Measurements from ENCODE around the gene JARID2.

GRCh38 chr6:15395087-15395486 lies 149.2 kb downstream of the JARID2 start:
- TF ChIP-seq EZH2 (IDR thresholded peaks at IDR 0.05; ENCODE audit: borderline replicate concordance, low read length) (no peak), CTCF (conservative IDR thresholded peaks at IDR 0.05 in 1 of 2, IDR thresholded peaks at IDR 0.05 in 1 of 2; ENCODE audit: extremely low read depth in 1 of 2, insufficient read depth in 1 of 2, low read depth in 1 of 2, low read length in 2 of 2) (no peak)

All from mammary epithelial cell (primary cell).